NCI-H345 treated with DMSO at 0.1 percent for 48 hours (cell line): ENCODE data around the gene EYS.
"Not testable (repeated sequence)": the region's sequence is repeated elsewhere in the genome, so short reads cannot be mapped to it uniquely, and the experiment has no call there.

ENCODE experiments used
- DNase-seq: peaks from one replicate; lab custom pipeline; 2025; ENCODE audit not compliant: unreplicated experiment; lab: John Stamatoyannopoulos, UW

EYS gene

GRCh38 chr6:64259372-64259771 lies 1447.7 kb downstream of the EYS start:
- DNase-seq = no peak

DNA sequence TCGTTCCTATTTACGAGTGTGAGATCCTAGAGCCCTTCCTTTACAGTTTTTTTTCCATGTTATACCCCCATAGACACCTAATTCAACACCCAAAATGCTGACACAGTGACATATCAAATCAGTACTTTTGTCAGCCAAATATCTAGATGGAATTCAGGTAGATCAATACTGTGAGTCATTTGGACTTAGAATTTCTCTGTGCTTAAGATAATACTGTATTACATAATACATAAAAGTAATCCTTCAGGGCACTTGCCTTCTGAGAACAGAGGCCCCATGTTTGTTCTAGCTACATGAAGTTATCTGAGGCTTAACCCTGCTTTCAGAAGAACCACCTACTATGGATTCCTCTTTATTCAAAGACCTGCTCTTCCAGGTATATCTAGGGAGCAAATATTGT lies 1448.3 kb downstream of the EYS start:
- no peak for DNase-seq

DNA sequence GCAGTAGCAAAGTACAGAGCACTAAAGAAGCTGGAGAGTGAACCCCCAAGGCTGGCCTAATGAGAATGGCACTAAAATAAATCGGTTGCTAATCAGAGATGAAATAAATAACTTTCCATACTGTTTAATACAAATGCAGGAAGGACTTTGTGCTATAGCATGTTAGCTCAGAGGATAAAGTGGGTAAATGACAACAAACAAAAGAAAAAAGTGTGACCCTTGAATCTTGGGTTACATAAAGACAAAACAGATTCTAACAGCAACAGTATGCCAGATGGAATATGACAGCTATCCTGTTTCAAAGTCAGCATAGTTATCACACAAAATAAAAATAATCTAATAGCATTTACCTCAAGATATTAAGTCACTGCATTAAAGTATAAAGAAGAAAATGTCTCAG lies 1448.7 kb downstream of the EYS start:
- DNase-seq = no peak

GRCh38 chr6:64257586-64257985 lies 1449.4 kb downstream of the EYS start:
- DNase-seq = no peak

DNA sequence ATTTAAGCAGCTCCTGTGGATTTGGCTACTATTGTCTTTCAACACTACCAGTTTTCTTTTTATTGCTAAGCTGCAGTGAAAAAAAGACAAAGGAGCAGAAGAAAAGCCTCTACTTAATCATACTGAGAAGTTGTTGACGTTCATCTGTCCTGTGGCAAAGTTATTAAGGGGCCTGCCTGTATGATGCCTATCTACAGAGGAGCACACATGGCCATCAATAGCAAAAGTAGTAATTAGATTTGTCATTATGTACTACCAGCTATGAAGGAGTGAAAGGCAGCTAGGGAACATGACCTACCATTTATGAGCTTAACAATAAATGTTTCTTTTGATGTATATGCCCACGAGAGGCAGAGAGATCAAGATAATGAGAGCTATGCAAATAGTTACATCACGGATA lies 1450.5 kb downstream of the EYS start:
- DNase-seq = peak; percentile 86

DNA sequence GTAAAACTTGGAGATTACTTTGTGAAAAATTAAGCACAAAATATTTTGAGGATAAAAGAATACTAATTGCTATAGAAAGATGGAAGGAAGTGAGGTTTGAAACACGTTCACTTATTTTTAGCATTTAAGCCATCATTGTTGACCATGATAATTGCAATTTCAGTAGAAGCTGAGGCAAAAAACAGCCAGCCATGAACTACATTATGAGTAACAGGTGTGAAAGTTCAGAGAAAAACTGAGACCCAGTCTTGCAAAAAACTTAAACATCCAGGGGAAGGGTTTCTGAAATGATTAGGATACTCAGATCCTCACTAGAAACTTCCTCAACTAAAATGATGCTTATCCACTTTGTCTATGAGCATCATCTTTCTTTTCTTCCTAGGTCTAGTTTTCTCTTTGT lies 1452.0 kb downstream of the EYS start:
- DNase-seq = no peak

GRCh38 chr6:64254558-64254957 lies 1452.5 kb downstream of the EYS start:
- DNase-seq = peak; percentile 24

GRCh38 chr6:64252256-64252655 lies 1454.8 kb downstream of the EYS start:
- DNase-seq = no peak

DNA sequence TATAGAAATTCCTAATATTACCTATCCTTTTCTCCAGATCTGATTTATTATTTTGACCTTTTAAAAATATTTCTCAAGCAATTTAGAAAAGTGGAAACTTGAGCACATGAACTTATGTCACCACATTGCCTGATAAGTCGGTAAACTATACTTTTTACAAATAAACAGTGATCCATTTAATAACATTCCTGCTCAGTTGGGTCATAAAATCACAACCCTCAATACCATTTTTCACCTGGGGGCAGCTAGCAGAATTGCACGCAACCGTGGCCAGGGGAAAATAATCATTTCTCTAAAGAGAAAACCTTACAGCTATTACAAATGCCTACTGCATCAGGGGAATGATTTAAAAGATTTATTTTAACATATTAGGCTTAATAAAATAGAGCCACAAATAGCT lies 1456.9 kb downstream of the EYS start:
- DNase-seq = no peak

- DNase-seq = no peak
Measured at GRCh38 chr6:64249115-64249514, 1457.9 kb downstream of the EYS start.

DNA sequence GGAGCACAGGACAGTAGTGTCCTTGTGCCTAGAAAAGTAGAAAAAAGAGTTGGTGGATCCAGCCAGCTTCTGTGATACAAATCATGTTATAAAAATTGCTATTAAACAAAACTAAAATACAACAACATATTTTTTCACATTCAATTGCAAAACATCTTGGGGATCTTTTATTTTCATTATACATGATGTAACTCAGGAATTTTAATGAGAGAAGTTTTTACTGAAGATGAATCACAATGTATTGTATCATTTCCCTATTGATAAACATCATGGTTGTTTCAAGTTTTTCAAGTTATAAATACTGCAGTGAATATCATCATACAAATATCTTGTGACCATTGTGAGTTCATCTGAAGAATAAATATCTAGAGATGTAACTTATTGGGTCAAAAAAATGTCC lies 1463.4 kb downstream of the EYS start:
- no peak for DNase-seq

DNA sequence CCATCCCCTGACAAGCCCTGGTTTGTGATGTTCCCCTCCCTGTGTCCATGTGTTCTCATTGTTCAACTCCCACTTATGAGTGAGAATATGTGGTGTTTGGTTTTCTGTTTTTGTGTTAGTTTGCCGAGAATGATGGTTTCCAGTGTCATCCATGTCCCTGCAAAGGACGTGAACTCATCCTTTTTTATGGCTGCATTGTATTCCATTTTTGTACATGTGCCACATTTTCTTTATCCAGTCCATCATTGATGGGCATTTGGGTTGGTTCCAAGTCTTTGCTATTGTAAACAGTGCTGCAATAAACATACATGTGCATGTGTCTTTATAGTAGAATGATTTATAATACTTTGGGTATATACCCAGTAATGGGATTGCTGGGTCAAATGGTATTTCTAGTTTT lies 1468.1 kb downstream of the EYS start:
- not testable (repeated sequence) for DNase-seq

- DNase-seq = no peak
Measured at GRCh38 chr6:64238071-64238470, 1469.0 kb downstream of the EYS start.

DNA sequence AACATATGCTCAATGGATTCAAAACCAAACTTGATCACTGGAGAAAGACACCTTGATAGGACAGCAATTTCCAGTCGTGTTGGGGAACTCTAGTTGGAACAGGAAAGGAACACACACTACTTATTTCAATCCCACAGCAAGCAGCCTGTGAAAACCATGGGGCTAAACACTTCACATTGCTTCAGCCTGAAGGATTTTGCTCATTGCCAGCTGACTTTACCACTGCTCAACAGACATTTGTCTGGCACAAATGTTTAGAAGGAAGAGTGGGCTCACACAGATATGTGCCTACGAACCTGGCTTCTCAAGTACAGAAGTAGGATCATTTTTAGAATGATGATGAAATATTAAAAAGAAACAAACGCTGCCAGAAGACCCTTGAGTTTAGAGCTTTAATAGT lies 1473.3 kb downstream of the EYS start:
- DNase-seq = no peak

GRCh38 chr6:64231928-64232327 lies 1475.1 kb downstream of the EYS start:
- DNase-seq = no peak

DNA sequence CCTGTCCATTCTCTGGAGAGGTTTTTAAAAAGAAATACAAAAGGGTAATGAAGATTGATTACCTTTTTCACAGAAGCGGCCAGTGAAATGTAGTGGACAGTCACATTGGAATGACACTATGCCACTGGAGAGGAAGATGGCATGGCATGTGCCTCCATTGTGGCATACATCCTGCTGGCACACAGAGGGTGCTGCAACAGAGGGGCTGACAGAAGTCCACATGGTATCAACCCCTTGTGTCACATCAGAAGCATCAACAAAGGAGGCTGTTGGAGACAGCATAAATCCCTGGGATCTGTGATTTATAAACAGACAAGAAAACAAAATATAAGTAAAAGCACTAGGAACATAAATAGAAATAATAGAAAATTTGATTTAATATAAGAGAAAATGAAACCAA lies 1476.5 kb downstream of the EYS start:
- DNase-seq = no peak

GRCh38 chr6:64227863-64228262 lies 1479.2 kb downstream of the EYS start:
- DNase-seq = no peak

DNA sequence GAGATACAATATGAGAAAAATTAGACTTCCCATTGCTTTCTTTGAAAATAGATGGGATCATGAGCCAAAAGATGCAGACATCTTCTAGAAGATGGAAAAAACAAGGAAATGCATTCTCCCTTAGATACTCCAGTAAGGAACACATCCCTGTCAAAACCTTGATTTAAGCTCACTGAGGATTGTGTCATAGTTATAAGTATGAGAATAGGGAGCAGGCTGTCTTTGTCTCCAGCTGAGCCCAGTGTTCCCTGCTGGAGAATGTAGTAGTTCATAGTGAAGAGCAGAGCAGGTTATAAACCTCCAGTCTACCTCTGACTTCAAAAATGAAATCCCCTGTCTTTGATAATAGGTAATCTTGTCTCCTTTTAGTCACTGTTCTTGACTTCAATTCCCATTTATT lies 1481.5 kb downstream of the EYS start:
- no peak for DNase-seq

- no peak for DNase-seq
Measured at GRCh38 chr6:64224819-64225218, 1482.2 kb downstream of the EYS start.

GRCh38 chr6:64221776-64222175 lies 1485.2 kb downstream of the EYS start:
- no peak for DNase-seq

DNA sequence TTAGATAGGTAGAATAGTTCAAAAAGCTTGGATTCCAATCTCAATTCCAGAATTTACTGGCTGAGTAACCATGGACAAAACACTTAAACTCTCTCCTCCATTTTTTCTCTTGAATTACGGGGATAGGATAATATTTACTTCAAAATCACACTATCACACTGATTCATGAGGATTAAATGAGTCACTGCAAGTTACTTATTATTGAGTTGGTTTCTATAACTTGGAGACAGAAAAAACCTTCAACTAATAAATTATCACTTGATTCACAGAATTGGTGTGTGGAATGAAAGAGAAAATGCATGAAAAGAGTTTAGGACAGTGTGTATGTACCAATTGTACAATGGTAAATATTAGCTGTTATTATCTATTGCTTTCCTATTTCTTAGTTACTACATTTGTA lies 1486.2 kb downstream of the EYS start:
- no peak for DNase-seq

- DNase-seq = no peak
Measured at GRCh38 chr6:64217721-64218620, 1489.1 kb downstream of the EYS start.

DNA sequence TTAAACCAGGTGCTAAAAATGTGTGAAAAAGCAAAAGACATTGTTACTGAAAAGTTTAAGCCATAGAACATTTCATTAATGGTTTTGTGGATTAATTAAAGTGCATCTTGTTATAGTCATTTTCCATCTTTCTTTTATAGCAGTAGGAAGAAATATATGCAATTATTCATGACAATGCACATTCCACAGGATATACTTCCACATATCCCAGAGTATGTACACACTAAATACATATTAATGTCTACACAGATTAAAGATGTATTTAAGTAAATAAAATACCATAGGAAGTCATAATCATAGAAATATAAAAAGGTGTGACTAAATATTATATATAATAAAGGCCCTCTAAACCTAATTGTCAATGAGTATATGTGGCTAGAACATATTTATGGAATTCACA lies 1492.7 kb downstream of the EYS start:
- no peak for DNase-seq
